ENCODE measurements around the gene PRR19.

Gene PRR19

GRCh38 chr19:42278452-42279154 is 23.3 kb upstream of the PRR19 start:
- H2BK12ac ChIP-seq (ENCODE audit: low read length), result no peak overlapping the region
- no peak overlapping the region for H3K4me3 ChIP-seq (ENCODE audit: low read depth, low read length)
- H3K79me2 ChIP-seq (ENCODE audit: control insufficient read depth, insufficient read depth, low read length, poor library complexity), result peaks cover 3% of the 10 kb centered on the region
- no peak overlapping the region for H3K23ac ChIP-seq (ENCODE audit: low read length)
- no peak overlapping the region for H3K4me2 ChIP-seq (ENCODE audit: low read length)
- no peak overlapping the region for H4K8ac ChIP-seq (ENCODE audit: low read depth, low read length)
- no peak overlapping the region for H2AK5ac ChIP-seq (ENCODE audit: low read length)
- H2BK5ac ChIP-seq (ENCODE audit: low read depth, low read length, poor library complexity), result no peak overlapping the region
- H3K27ac ChIP-seq (ENCODE audit: low read depth, low read length), result no peak overlapping the region
- no peaks in the 10 kb centered on the region for H3K27me3 ChIP-seq (ENCODE audit: insufficient read depth, low read length)
- peaks cover 27% of the 10 kb centered on the region for H3K79me1 ChIP-seq (ENCODE audit: low read length)
- no peak overlapping the region for H4K91ac ChIP-seq (ENCODE audit: low read depth, low read length)
- H3K9ac ChIP-seq (ENCODE audit: low read length), result no peak overlapping the region
- H3K4ac ChIP-seq (ENCODE audit: low read depth, low read length), result no peak overlapping the region
- no peak overlapping the region for H4K12ac ChIP-seq (ENCODE audit: low read depth, low read length)
- DNase-seq, result no peak
- peaks cover 4% of the 10 kb centered on the region for H3K9me3 ChIP-seq (ENCODE audit: insufficient read depth, low read depth, low read length)
- H2AFZ ChIP-seq (ENCODE audit: insufficient read depth, low read length, poor library complexity), result no peak overlapping the region
- WGBS (ENCODE audit: extremely low coverage, insufficient coverage, insufficient read length), result no CpG with 5 or more reads among the region's 5 CpGs
- no peak overlapping the region for H3K18ac ChIP-seq (ENCODE audit: low read length)
- no peak overlapping the region for H2BK120ac ChIP-seq (ENCODE audit: insufficient read depth, low read length, poor library complexity)
- peaks cover 28 to 38% of the 10 kb centered on the region in 2 experiments for H3K4me1 ChIP-seq (ENCODE audit: control insufficient read depth in 1 of 2, insufficient read depth in 2 of 2, low read length in 2 of 2)
- peaks cover 15 to 20% of the 10 kb centered on the region in 2 experiments for H3K36me3 ChIP-seq (ENCODE audit: control insufficient read depth in 1 of 2, insufficient read depth in 2 of 2, low read length in 2 of 2)
- H3K14ac ChIP-seq (ENCODE audit: low read length), result no peak overlapping the region

GRCh38 chr19:42279155-42279901 is 22.6 kb upstream of the PRR19 start:
- Histone ChIP-seq H2BK5ac (ENCODE audit: low read depth, low read length, poor library complexity) (no peak overlapping the region), H3K36me3 (ENCODE audit: control insufficient read depth in 1 of 2, insufficient read depth in 2 of 2, low read length in 2 of 2) (peaks cover 7 to 13% of the 10 kb centered on the region in 2 experiments), H2BK120ac (ENCODE audit: insufficient read depth, low read length, poor library complexity) (no peak overlapping the region), H3K4ac (ENCODE audit: low read depth, low read length) (peak overlapping the region; percentile 10), H3K27me3 (ENCODE audit: insufficient read depth, low read length) (no peaks in the 10 kb centered on the region), H2BK12ac (ENCODE audit: low read length) (peak overlapping the region; percentile 51), H3K18ac (ENCODE audit: low read length) (peak overlapping the region; percentile 16), H3K14ac (ENCODE audit: low read length) (peak overlapping the region; percentile 58), H2AK5ac (ENCODE audit: low read length) (no peak overlapping the region), H3K4me1 (ENCODE audit: control insufficient read depth in 1 of 2, insufficient read depth in 2 of 2, low read length in 2 of 2) (peaks cover 28 to 38% of the 10 kb centered on the region in 2 experiments), H4K12ac (ENCODE audit: low read depth, low read length) (peak overlapping the region; percentile 3), H3K79me1 (ENCODE audit: low read length) (peaks cover 29% of the 10 kb centered on the region), H4K8ac (ENCODE audit: low read depth, low read length) (peak overlapping the region; percentile 27), H3K9ac (ENCODE audit: low read length) (peak overlapping the region; percentile 8), H2AFZ (ENCODE audit: insufficient read depth, low read length, poor library complexity) (peak overlapping the region; percentile 15), H3K9me3 (ENCODE audit: insufficient read depth, low read depth, low read length) (peaks cover 4% of the 10 kb centered on the region), H3K23ac (ENCODE audit: low read length) (no peak overlapping the region), H3K4me3 (ENCODE audit: low read depth, low read length) (no peak overlapping the region), H3K27ac (ENCODE audit: low read depth, low read length) (peak overlapping the region; percentile 78), H4K91ac (ENCODE audit: low read depth, low read length) (no peak overlapping the region), H3K79me2 (ENCODE audit: control insufficient read depth, insufficient read depth, low read length, poor library complexity) (peaks cover 3% of the 10 kb centered on the region), H3K4me2 (ENCODE audit: low read length) (peak overlapping the region; percentile 94)
- no peak for DNase-seq
- no CpG with 5 or more reads among the region's 6 CpGs for whole genome bisulfite sequencing (ENCODE audit: extremely low coverage, insufficient coverage, insufficient read length)

GRCh38 chr19:42279902-42280814 is 21.8 kb upstream of the PRR19 start:
- no peak overlapping the region for H3K23ac ChIP-seq (ENCODE audit: low read length)
- peak overlapping the region; percentile 70 for H3K4ac ChIP-seq (ENCODE audit: low read depth, low read length)
- H2BK5ac ChIP-seq (ENCODE audit: low read depth, low read length, poor library complexity), result peak overlapping the region; percentile 60
- H4K91ac ChIP-seq (ENCODE audit: low read depth, low read length), result peak overlapping the region; percentile 87
- peaks cover 10% of the 10 kb centered on the region for H3K79me2 ChIP-seq (ENCODE audit: control insufficient read depth, insufficient read depth, low read length, poor library complexity)
- peaks cover 2 to 6% of the 10 kb centered on the region in 2 experiments for H3K36me3 ChIP-seq (ENCODE audit: control insufficient read depth in 1 of 2, insufficient read depth in 2 of 2, low read length in 2 of 2)
- no CpG with 5 or more reads among the region's 89 CpGs for WGBS (ENCODE audit: extremely low coverage, insufficient coverage, insufficient read length)
- peak overlapping the region; percentile 91 for H4K8ac ChIP-seq (ENCODE audit: low read depth, low read length)
- peak; percentile 52 to 66 for DNase-seq
- no peaks in the 10 kb centered on the region for H3K27me3 ChIP-seq (ENCODE audit: insufficient read depth, low read length)
- peak overlapping the region; percentile 66 for H2AK5ac ChIP-seq (ENCODE audit: low read length)
- peak overlapping the region; percentile 95 for H3K18ac ChIP-seq (ENCODE audit: low read length)
- H3K4me2 ChIP-seq (ENCODE audit: low read length), result peak overlapping the region; percentile 94
- H2BK12ac ChIP-seq (ENCODE audit: low read length), result peak overlapping the region; percentile 72
- H3K27ac ChIP-seq (ENCODE audit: low read depth, low read length), result peak overlapping the region; percentile 91
- peak overlapping the region; percentile 78 for H3K4me3 ChIP-seq (ENCODE audit: low read depth, low read length)
- H3K79me1 ChIP-seq (ENCODE audit: low read length), result peaks cover 34% of the 10 kb centered on the region
- peak overlapping the region; percentile 82 for H2BK120ac ChIP-seq (ENCODE audit: insufficient read depth, low read length, poor library complexity)
- H3K9ac ChIP-seq (ENCODE audit: low read length), result peak overlapping the region; percentile 80
- peaks cover 4% of the 10 kb centered on the region for H3K9me3 ChIP-seq (ENCODE audit: insufficient read depth, low read depth, low read length)
- H3K14ac ChIP-seq (ENCODE audit: low read length), result peak overlapping the region; percentile 91
- H3K4me1 ChIP-seq (ENCODE audit: control insufficient read depth in 1 of 2, insufficient read depth in 2 of 2, low read length in 2 of 2), result peaks cover 33 to 43% of the 10 kb centered on the region in 2 experiments
- H2AFZ ChIP-seq (ENCODE audit: insufficient read depth, low read length, poor library complexity), result peak overlapping the region; percentile 28
- peak overlapping the region; percentile 59 for H4K12ac ChIP-seq (ENCODE audit: low read depth, low read length)

GRCh38 chr19:42280815-42281145 is 21.2 kb upstream of the PRR19 start:
- peak overlapping the region; percentile 91 for H3K14ac ChIP-seq (ENCODE audit: low read length)

More at GRCh38 chr19:42280815-42281145, 21.2 kb upstream of the PRR19 start:
- WGBS (ENCODE audit: extremely low coverage, insufficient coverage, insufficient read length), result no CpG with 5 or more reads among the region's 20 CpGs
- Histone ChIP-seq H2BK5ac (ENCODE audit: low read depth, low read length, poor library complexity) (peak overlapping the region; percentile 60), H4K12ac (ENCODE audit: low read depth, low read length) (peak overlapping the region; percentile 21), H3K18ac (ENCODE audit: low read length) (peak overlapping the region; percentile 95), H3K4ac (ENCODE audit: low read depth, low read length) (peak overlapping the region; percentile 50), H2AK5ac (ENCODE audit: low read length) (peak overlapping the region; percentile 66), H2AFZ (ENCODE audit: insufficient read depth, low read length, poor library complexity) (peak overlapping the region; percentile 28), H3K27me3 (ENCODE audit: insufficient read depth, low read length) (no peaks in the 10 kb centered on the region), H3K79me2 (ENCODE audit: control insufficient read depth, insufficient read depth, low read length, poor library complexity) (peaks cover 11% of the 10 kb centered on the region), H2BK120ac (ENCODE audit: insufficient read depth, low read length, poor library complexity) (peak overlapping the region; percentile 82), H3K9ac (ENCODE audit: low read length) (peak overlapping the region; percentile 68), H3K9me3 (ENCODE audit: insufficient read depth, low read depth, low read length) (peaks cover 4% of the 10 kb centered on the region), H3K23ac (ENCODE audit: low read length) (no peak overlapping the region), H3K4me3 (ENCODE audit: low read depth, low read length) (peak overlapping the region; percentile 78), H3K36me3 (ENCODE audit: control insufficient read depth in 1 of 2, insufficient read depth in 2 of 2, low read length in 2 of 2) (peaks cover 0 to 4% of the 10 kb centered on the region in 2 experiments), H4K91ac (ENCODE audit: low read depth, low read length) (peak overlapping the region; percentile 87), H4K8ac (ENCODE audit: low read depth, low read length) (peak overlapping the region; percentile 91), H2BK12ac (ENCODE audit: low read length) (no peak overlapping the region), H3K4me1 (ENCODE audit: control insufficient read depth in 1 of 2, insufficient read depth in 2 of 2, low read length in 2 of 2) (peaks cover 39 to 49% of the 10 kb centered on the region in 2 experiments), H3K4me2 (ENCODE audit: low read length) (peak overlapping the region; percentile 94), H3K27ac (ENCODE audit: low read depth, low read length) (peak overlapping the region; percentile 91), H3K79me1 (ENCODE audit: low read length) (peaks cover 34% of the 10 kb centered on the region)
- no peak for DNase-seq
